ENCODE results near the gene ZC3H4.
A peak's percentile ranks its signal among the peaks of the same experiment; 100 is the strongest.

ZC3H4 gene

GRCh38 chr19:47066376-47067214 lies 47.0 kb downstream of the ZC3H4 start:
- WGBS (ENCODE audit: extremely low coverage, insufficient coverage, insufficient read length): no CpG with 5 or more reads among the region's 61 CpGs
- H2BK120ac ChIP-seq (ENCODE audit: insufficient read depth, low read length, poor library complexity): no peak overlapping the region
- no peak overlapping the region for H3K14ac ChIP-seq (ENCODE audit: low read length)
- peaks cover 64 to 66% of the 10 kb centered on the region in 2 experiments for H3K36me3 ChIP-seq (ENCODE audit: control insufficient read depth in 1 of 2, insufficient read depth in 2 of 2, low read length in 2 of 2)
- H3K79me2 ChIP-seq (ENCODE audit: control insufficient read depth, insufficient read depth, low read length, poor library complexity): no peaks in the 10 kb centered on the region
- no peak overlapping the region for H2AFZ ChIP-seq (ENCODE audit: insufficient read depth, low read length, poor library complexity)
- no peak for DNase-seq
- H3K4me1 ChIP-seq (ENCODE audit: control insufficient read depth in 1 of 2, insufficient read depth in 2 of 2, low read length in 2 of 2): peaks cover 6 to 10% of the 10 kb centered on the region in 2 experiments
- no peak overlapping the region for H3K4ac ChIP-seq (ENCODE audit: low read depth, low read length)
- H4K8ac ChIP-seq (ENCODE audit: low read depth, low read length): no peak overlapping the region
- peaks cover 2% of the 10 kb centered on the region for H3K79me1 ChIP-seq (ENCODE audit: low read length)
- no peak overlapping the region for H3K9ac ChIP-seq (ENCODE audit: low read length)
- no peaks in the 10 kb centered on the region for H3K9me3 ChIP-seq (ENCODE audit: insufficient read depth, low read depth, low read length)
- no peak overlapping the region for H2BK12ac ChIP-seq (ENCODE audit: low read length)
- no peaks in the 10 kb centered on the region for H3K27me3 ChIP-seq (ENCODE audit: insufficient read depth, low read length)
- no peak overlapping the region for H3K4me2 ChIP-seq (ENCODE audit: low read length)
- no peak overlapping the region for H2AK5ac ChIP-seq (ENCODE audit: low read length)
- no peak overlapping the region for H4K12ac ChIP-seq (ENCODE audit: low read depth, low read length)
- no peak overlapping the region for H3K18ac ChIP-seq (ENCODE audit: low read length)
- no peak overlapping the region for H3K23ac ChIP-seq (ENCODE audit: low read length)
- no peak overlapping the region for H4K91ac ChIP-seq (ENCODE audit: low read depth, low read length)
- H3K27ac ChIP-seq (ENCODE audit: low read depth, low read length): no peak overlapping the region
- no peak overlapping the region for H2BK5ac ChIP-seq (ENCODE audit: low read depth, low read length, poor library complexity)
- no peak overlapping the region for H3K4me3 ChIP-seq (ENCODE audit: low read depth, low read length)

GRCh38 chr19:47065242-47065641 lies 48.3 kb downstream of the ZC3H4 start:
- Histone ChIP-seq H3K4me1 (ENCODE audit: control insufficient read depth in 1 of 2, insufficient read depth in 2 of 2, low read length in 2 of 2) (peaks cover 6 to 10% of the 10 kb centered on the region in 2 experiments), H3K14ac (ENCODE audit: low read length) (no peak overlapping the region), H3K18ac (ENCODE audit: low read length) (no peak overlapping the region), H2AK5ac (ENCODE audit: low read length) (no peak overlapping the region), H4K91ac (ENCODE audit: low read depth, low read length) (no peak overlapping the region), H2BK5ac (ENCODE audit: low read depth, low read length, poor library complexity) (no peak overlapping the region), H3K27ac (ENCODE audit: low read depth, low read length) (no peak overlapping the region), H3K4me2 (ENCODE audit: low read length) (no peak overlapping the region), H3K27me3 (ENCODE audit: insufficient read depth, low read length) (no peaks in the 10 kb centered on the region), H3K36me3 (ENCODE audit: control insufficient read depth in 1 of 2, insufficient read depth in 2 of 2, low read length in 2 of 2) (peaks cover 51 to 53% of the 10 kb centered on the region in 2 experiments), H3K79me2 (ENCODE audit: control insufficient read depth, insufficient read depth, low read length, poor library complexity) (no peaks in the 10 kb centered on the region), H3K4ac (ENCODE audit: low read depth, low read length) (no peak overlapping the region), H2AFZ (ENCODE audit: insufficient read depth, low read length, poor library complexity) (no peak overlapping the region), H3K9me3 (ENCODE audit: insufficient read depth, low read depth, low read length) (no peaks in the 10 kb centered on the region), H4K12ac (ENCODE audit: low read depth, low read length) (no peak overlapping the region), H3K79me1 (ENCODE audit: low read length) (peaks cover 2% of the 10 kb centered on the region), H3K9ac (ENCODE audit: low read length) (no peak overlapping the region), H3K23ac (ENCODE audit: low read length) (no peak overlapping the region), H4K8ac (ENCODE audit: low read depth, low read length) (no peak overlapping the region), H2BK120ac (ENCODE audit: insufficient read depth, low read length, poor library complexity) (no peak overlapping the region), H3K4me3 (ENCODE audit: low read depth, low read length) (no peak overlapping the region), H2BK12ac (ENCODE audit: low read length) (no peak overlapping the region)
- no CpG with 5 or more reads among the region's 11 CpGs for WGBS (ENCODE audit: extremely low coverage, insufficient coverage, insufficient read length)
- no peak for DNase-seq

GRCh38 chr19:47063874-47064273 lies 49.7 kb downstream of the ZC3H4 start:
- H4K8ac ChIP-seq (ENCODE audit: low read depth, low read length): no peak overlapping the region
- H3K27me3 ChIP-seq (ENCODE audit: insufficient read depth, low read length): no peaks in the 10 kb centered on the region
- H3K4me2 ChIP-seq (ENCODE audit: low read length): no peak overlapping the region
- H3K4ac ChIP-seq (ENCODE audit: low read depth, low read length): no peak overlapping the region
- H3K18ac ChIP-seq (ENCODE audit: low read length): no peak overlapping the region
- no peaks in the 10 kb centered on the region for H3K79me2 ChIP-seq (ENCODE audit: control insufficient read depth, insufficient read depth, low read length, poor library complexity)
- H3K9ac ChIP-seq (ENCODE audit: low read length): no peak overlapping the region
- H3K79me1 ChIP-seq (ENCODE audit: low read length): peaks cover 2% of the 10 kb centered on the region
- no peak overlapping the region for H2BK120ac ChIP-seq (ENCODE audit: insufficient read depth, low read length, poor library complexity)
- no peak overlapping the region for H3K27ac ChIP-seq (ENCODE audit: low read depth, low read length)
- DNase-seq: no peak
- WGBS (ENCODE audit: extremely low coverage, insufficient coverage, insufficient read length): no CpG with 5 or more reads among the region's 6 CpGs
- H2BK12ac ChIP-seq (ENCODE audit: low read length): no peak overlapping the region
- no peak overlapping the region for H2BK5ac ChIP-seq (ENCODE audit: low read depth, low read length, poor library complexity)
- H2AK5ac ChIP-seq (ENCODE audit: low read length): no peak overlapping the region
- no peak overlapping the region for H3K23ac ChIP-seq (ENCODE audit: low read length)
- H4K91ac ChIP-seq (ENCODE audit: low read depth, low read length): no peak overlapping the region
- H3K36me3 ChIP-seq (ENCODE audit: control insufficient read depth in 1 of 2, insufficient read depth in 2 of 2, low read length in 2 of 2): peaks cover 40 to 41% of the 10 kb centered on the region in 2 experiments
- H4K12ac ChIP-seq (ENCODE audit: low read depth, low read length): no peak overlapping the region
- no peak overlapping the region for H3K4me3 ChIP-seq (ENCODE audit: low read depth, low read length)
- no peaks in the 10 kb centered on the region for H3K9me3 ChIP-seq (ENCODE audit: insufficient read depth, low read depth, low read length)
- peaks cover 8 to 10% of the 10 kb centered on the region in 2 experiments for H3K4me1 ChIP-seq (ENCODE audit: control insufficient read depth in 1 of 2, insufficient read depth in 2 of 2, low read length in 2 of 2)
- no peak overlapping the region for H3K14ac ChIP-seq (ENCODE audit: low read length)
- no peak overlapping the region for H2AFZ ChIP-seq (ENCODE audit: insufficient read depth, low read length, poor library complexity)

GRCh38 chr19:47058621-47059022 lies 55.0 kb downstream of the ZC3H4 start:
- H3K27ac ChIP-seq (ENCODE audit: low read depth, low read length): peak overlapping the region; percentile 4
- H3K4me2 ChIP-seq (ENCODE audit: low read length): peak overlapping the region; percentile 22
- H3K36me3 ChIP-seq (ENCODE audit: control insufficient read depth in 1 of 2, insufficient read depth in 2 of 2, low read length in 2 of 2): no peaks in the 10 kb centered on the region
- H3K4me3 ChIP-seq (ENCODE audit: low read depth, low read length): peak overlapping the region; percentile 50
- H2BK120ac ChIP-seq (ENCODE audit: insufficient read depth, low read length, poor library complexity): no peak overlapping the region
- no peak overlapping the region for H3K9ac ChIP-seq (ENCODE audit: low read length)
- peak; percentile 90 to 96 for DNase-seq
- no peaks in the 10 kb centered on the region for H3K79me2 ChIP-seq (ENCODE audit: control insufficient read depth, insufficient read depth, low read length, poor library complexity)
- WGBS (ENCODE audit: extremely low coverage, insufficient coverage, insufficient read length): no CpG with 5 or more reads among the region's 11 CpGs
- no peak overlapping the region for H3K4ac ChIP-seq (ENCODE audit: low read depth, low read length)
- peaks cover 2% of the 10 kb centered on the region for H3K79me1 ChIP-seq (ENCODE audit: low read length)
- no peak overlapping the region for H3K18ac ChIP-seq (ENCODE audit: low read length)
- H3K4me1 ChIP-seq (ENCODE audit: control insufficient read depth in 1 of 2, insufficient read depth in 2 of 2, low read length in 2 of 2): peaks cover 18 to 20% of the 10 kb centered on the region in 2 experiments
- no peak overlapping the region for H4K12ac ChIP-seq (ENCODE audit: low read depth, low read length)
- no peak overlapping the region for H2AK5ac ChIP-seq (ENCODE audit: low read length)
- no peak overlapping the region for H2AFZ ChIP-seq (ENCODE audit: insufficient read depth, low read length, poor library complexity)
- H2BK5ac ChIP-seq (ENCODE audit: low read depth, low read length, poor library complexity): no peak overlapping the region
- no peak overlapping the region for H3K14ac ChIP-seq (ENCODE audit: low read length)
- H3K9me3 ChIP-seq (ENCODE audit: insufficient read depth, low read depth, low read length): no peaks in the 10 kb centered on the region
- no peaks in the 10 kb centered on the region for H3K27me3 ChIP-seq (ENCODE audit: insufficient read depth, low read length)
- H4K8ac ChIP-seq (ENCODE audit: low read depth, low read length): no peak overlapping the region
- no peak overlapping the region for H4K91ac ChIP-seq (ENCODE audit: low read depth, low read length)
- no peak overlapping the region for H2BK12ac ChIP-seq (ENCODE audit: low read length)
- no peak overlapping the region for H3K23ac ChIP-seq (ENCODE audit: low read length)

All from trophoblast cell (in vitro differentiated cells and primary cell).